Astrocyte of the cerebellum (primary cell): ENCODE data around the gene NELL2.

Experiments used
- DNase-seq: peaks from one replicate; pipeline ENCODE4 v3.0.0-alpha.2; 2011; ENCODE audit warnings: low read depth
- H3K4me3 ChIP-seq: 2 replicates; pipeline ENCODE4 v1.5.1; 2011; ENCODE audit warnings: mild to moderate bottlenecking, low read depth, low read length, moderate library complexity
- in situ Hi-C: cut with HindIII; loops from 2 replicates; pipeline ENCODE4 v1.10.0; 2017; ENCODE audit warnings: low sequenced_read_pairs
- TF ChIP-seq, protein P1 (sequence below): IDR thresholded peaks from 2 replicates; pipeline ENCODE4 v1.5.1; 2012; ENCODE audit warnings: low read length, low read depth, moderate library complexity, mild to moderate bottlenecking; ENCODE audit errors: missing control alignments

NELL2 gene

DNA sequence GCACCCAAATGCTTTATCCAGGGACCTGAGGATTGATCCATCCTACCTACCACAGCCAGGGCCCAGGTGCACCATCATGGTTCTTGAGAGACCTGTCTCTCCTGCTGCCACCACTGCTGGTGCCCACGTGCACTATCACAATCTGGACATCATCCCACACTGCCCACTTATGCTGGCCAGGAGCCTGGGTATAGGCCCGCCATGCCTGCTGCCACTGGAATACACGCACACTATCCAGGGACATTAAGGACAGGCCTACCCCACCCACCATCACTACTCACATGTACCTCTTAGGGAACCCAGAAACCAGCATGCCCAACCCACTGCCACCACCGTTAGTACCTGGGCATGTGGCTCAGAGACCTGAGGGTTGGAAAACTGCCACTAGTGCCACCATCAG lies 207.7 kb downstream of the NELL2 start:
- in situ Hi-C loops: no loop called here
- no peak overlapping the region for H3K4me3 ChIP-seq
- TF ChIP-seq, protein P1, sequence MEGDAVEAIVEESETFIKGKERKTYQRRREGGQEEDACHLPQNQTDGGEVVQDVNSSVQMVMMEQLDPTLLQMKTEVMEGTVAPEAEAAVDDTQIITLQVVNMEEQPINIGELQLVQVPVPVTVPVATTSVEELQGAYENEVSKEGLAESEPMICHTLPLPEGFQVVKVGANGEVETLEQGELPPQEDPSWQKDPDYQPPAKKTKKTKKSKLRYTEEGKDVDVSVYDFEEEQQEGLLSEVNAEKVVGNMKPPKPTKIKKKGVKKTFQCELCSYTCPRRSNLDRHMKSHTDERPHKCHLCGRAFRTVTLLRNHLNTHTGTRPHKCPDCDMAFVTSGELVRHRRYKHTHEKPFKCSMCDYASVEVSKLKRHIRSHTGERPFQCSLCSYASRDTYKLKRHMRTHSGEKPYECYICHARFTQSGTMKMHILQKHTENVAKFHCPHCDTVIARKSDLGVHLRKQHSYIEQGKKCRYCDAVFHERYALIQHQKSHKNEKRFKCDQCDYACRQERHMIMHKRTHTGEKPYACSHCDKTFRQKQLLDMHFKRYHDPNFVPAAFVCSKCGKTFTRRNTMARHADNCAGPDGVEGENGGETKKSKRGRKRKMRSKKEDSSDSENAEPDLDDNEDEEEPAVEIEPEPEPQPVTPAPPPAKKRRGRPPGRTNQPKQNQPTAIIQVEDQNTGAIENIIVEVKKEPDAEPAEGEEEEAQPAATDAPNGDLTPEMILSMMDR: no peak
- no peak for DNase-seq

DNA sequence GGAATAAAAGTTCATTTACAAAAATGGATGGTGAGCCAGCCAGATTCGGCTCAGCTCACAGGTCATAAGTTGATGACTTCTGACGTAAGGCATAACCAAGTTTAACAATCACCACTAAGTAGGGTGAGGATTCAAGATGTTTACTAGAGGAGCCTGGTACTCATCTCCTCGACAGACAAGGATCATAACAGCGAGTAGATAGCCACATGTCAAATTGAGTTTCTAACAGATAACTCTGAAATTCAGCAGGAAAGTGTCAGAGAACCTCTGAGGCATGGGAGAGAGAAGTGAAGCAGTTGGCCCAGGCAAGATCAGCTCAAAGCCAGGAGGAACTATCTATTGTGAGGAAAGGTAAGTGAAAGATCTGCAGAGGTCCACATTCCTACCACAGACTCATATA lies 208.7 kb downstream of the NELL2 start:
- in situ Hi-C loops: no loop called here
- no peak overlapping the region for H3K4me3 ChIP-seq
- DNase-seq: no peak
- TF ChIP-seq, protein P1: no peak

DNA sequence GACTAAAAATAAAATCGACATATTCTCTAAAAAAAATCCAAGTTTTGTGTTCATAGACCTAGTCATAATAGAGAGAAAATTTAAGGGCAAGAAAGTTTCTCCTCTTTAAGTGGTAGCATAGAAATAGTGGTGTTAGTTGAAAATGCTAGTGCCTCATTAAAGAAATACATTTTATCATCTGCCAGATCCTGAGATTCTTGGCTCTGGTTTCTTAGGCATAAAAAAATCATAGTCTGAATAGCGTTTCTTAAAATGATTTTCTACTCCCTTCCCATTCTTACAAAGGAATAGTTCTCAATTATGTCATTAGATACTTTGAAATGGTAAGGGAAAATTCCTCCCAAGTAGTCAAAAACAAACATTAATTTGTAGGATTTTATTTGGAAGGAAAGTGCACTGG lies 212.8 kb downstream of the NELL2 start:
- DNase-seq: no peak
- in situ Hi-C loops: no loop called here
- TF ChIP-seq, protein P1: no peak

DNA sequence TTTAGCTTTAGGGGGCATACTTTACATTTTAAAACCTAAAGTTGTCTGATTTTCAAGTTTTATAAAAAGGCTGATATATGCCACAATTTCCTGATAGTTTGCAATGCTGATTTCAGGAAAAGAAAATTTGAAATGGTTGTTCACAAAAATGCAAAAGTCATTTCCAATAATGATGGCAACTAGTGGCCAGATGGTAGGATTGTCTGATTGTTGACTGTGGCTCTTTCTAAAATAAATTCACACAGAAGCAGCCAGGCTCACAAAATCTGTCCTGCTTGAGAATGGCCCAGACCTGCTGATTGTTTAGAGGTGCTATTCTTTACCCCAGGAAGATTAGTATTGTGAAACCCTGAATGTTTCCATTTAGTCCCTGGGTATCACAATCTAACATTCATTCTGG lies 220.3 kb downstream of the NELL2 start:
- DNase-seq: no peak
- H3K4me3 ChIP-seq: no peak overlapping the region
- in situ Hi-C loops: no loop called here
- TF ChIP-seq, protein P1: no peak

More for the DNA sequence above, 212.8 kb downstream of the NELL2 start:
- no peak overlapping the region for H3K4me3 ChIP-seq

DNA sequence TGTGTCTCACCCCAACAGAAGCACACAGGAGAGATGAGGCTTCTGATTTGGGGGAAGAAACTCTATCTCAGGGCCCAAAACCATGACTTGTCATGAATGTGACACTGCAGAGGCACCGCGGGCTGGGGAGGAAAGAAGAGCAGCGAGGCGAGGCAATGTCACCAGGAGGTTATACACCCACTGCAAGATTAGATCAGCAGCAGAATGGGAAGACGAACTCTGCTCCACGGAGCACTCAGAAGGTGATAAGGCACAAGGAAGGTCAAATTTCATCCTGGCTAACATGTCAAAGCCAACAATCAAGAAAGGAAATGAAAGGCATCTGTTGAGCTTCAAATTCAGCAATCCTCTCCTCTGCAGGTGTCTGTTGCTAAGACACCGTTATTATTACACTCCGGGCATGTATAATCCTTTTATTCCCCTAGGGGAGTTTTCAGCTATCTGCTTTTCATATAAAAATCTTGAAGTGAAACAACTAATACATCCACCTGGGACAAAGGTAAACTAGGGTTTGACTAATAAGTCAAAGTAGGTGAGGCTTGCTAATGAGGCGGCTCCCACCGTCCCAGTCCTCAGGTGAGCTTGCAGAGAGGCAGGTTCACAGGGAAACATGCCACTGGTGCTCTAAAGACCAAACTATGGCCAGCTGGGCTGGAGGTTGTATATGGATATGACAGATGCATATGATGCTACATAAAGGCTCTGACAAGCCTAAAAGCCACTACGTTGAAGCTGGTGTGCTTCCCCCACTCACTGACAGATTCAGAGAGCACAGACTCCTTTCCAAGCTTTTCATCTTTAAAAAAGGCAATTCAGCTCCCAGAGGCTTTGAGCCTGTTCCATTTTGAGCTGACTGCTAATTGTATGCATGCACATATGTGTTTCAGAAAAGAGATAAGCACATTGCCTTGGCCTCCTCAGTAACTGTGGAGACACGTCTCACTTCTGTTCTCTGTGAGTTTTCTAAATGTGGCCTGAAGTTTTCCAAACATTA lies 221.2 kb downstream of the NELL2 start:
- TF ChIP-seq, protein P1: no peak
- no peak overlapping the region for H3K4me3 ChIP-seq
- in situ Hi-C loops: no loop called here
- DNase-seq: no peak

DNA sequence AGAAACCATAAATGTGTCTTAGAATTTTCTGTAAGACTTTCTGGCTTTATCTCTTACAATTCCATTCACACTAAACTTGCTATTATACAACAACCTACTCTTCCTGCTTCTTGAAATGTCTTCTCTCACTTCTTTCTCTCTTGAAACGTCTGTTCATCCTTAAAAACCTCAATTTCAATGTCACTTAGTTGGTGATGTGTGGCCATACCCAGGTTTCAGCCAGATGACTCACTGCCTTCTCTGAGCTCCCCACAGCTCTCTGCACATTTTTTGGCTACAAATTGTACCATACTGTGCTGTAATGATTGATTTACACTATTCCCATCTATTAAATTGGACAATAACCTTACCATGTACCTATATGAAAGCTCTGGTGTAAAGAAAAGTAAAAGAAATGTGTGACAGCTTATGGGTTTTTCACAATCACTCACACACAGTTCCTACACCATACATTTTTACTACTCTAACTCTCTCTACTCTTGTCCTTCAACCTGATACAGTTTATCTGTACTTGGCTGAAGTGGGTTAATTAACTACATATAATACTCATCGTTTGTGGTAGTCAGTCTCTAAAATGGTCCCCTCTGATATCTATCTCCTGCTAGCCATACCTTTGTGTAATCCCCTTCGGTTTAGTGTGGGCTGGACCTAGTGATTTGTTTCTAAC lies 222.1 kb downstream of the NELL2 start:
- in situ Hi-C loops: no loop called here
- TF ChIP-seq, protein P1: no peak
- no peak for DNase-seq

More for the DNA sequence above, 222.1 kb downstream of the NELL2 start:
- no peak overlapping the region for H3K4me3 ChIP-seq
